Measurements from ENCODE around the gene LRRC32. TPM values are rescaled to one million over a fixed set of nuclear protein-coding genes. Genes with fewer than 3 reads are reported as not detected.
A peak's percentile ranks its signal among the peaks of the same experiment; 100 is the strongest.

The LRRC32 gene
- total RNA-seq, 1 donor from 2014 or later: 111 TPM

DNA sequence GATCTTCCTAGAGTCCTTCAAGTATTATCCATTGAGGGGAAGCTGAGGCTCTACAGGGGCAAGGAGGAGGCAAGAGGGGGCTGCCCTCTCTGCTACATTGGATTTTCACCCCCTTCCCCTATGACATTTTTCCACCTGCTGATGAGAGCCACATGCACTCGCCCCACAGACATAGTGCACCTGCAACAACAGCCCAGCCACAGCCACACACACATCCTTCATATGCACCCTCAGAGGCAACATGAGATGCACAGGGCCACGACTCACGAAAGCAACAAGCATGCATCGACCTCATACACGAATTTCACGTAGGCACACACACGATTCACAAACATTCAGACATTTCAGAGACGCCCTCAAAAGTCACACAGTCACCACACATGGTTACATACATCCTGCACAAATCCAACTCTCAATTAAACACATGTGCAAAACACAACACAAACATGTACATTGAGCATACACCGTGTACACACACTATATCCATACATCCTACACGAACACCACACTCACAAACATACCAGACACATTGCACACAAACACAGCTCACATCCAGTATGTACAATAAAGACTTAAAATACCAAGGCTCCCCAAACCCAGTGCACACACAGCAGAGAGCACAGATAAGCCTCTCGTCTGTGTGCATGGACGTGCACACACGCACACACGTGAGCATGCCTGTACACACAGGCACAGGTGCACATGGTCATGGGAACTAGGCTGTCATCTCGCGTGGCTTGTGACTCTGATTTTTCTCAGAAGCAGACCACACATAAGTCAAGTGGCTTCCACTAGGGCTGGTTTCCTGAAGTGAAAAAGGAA lies 6.3 kb upstream of the LRRC32 start:
- TF ChIP-seq, protein P1, sequence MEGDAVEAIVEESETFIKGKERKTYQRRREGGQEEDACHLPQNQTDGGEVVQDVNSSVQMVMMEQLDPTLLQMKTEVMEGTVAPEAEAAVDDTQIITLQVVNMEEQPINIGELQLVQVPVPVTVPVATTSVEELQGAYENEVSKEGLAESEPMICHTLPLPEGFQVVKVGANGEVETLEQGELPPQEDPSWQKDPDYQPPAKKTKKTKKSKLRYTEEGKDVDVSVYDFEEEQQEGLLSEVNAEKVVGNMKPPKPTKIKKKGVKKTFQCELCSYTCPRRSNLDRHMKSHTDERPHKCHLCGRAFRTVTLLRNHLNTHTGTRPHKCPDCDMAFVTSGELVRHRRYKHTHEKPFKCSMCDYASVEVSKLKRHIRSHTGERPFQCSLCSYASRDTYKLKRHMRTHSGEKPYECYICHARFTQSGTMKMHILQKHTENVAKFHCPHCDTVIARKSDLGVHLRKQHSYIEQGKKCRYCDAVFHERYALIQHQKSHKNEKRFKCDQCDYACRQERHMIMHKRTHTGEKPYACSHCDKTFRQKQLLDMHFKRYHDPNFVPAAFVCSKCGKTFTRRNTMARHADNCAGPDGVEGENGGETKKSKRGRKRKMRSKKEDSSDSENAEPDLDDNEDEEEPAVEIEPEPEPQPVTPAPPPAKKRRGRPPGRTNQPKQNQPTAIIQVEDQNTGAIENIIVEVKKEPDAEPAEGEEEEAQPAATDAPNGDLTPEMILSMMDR (IDR thresholded peaks at IDR 0.05): no peak
- no peak overlapping the region for H3K4me3 ChIP-seq
- H3K27me3 ChIP-seq: no peaks in the 10 kb centered on the region
- intact Hi-C loops (cut with DNase I): loop anchor here (10.0 kb wide), 1 partner anchor 122 kb away; no protein-coding TSS in a partner anchor
- no peaks in the 10 kb centered on the region for H3K9me3 ChIP-seq
- no peak for ATAC-seq
- DNase-seq: no peak
- H3K36me3 ChIP-seq: no peaks in the 10 kb centered on the region
- H3K4me1 ChIP-seq: peaks cover 23% of the 10 kb centered on the region
- H3K27ac ChIP-seq: no peak overlapping the region

DNA sequence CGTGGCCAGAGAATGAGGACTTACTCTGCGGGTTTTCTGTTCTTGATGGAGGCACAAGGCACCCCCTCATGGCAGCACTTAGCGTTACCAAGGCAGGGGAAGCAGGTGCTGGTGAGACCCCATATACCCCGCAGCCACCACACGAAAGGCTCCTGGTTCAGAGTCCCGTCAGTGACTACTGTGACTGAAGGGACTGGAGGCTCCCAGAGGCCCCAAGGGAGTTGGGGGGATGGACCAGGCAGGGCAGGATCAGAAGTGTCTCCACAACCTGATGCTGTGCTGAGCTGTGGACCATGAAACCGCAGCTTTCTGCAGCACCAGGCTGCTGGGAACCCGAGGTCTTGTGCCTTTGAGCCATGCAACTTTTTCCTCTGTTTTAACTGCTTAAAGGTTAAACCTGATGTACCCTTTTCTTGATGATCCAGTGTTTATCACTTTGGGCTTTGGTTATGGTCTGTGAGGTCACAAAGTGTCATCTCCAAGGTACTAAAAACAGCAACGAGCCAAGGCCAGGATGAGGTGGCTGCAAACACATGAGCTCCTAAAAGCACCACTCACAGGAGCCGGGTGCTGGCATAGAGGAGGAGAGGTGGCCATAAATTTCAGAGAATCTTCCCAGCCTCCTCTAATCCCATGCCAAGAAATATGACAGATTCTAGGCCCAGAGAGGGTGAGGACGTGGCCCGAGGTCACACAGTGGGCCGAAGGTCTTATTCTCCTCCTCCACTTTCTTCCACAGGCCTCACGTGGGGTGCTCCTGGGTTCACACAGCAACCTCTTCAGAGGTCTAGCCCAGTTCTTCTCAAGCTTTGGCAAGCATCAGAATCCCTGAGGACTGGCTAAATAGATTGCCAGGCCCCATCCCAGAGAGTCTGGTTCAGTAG lies 4.2 kb upstream of the LRRC32 start:
- H3K4me3 ChIP-seq: no peak overlapping the region
- H3K9me3 ChIP-seq: no peaks in the 10 kb centered on the region
- TF ChIP-seq, protein P1 (IDR thresholded peaks at IDR 0.05): no peak
- no peak overlapping the region for H3K27ac ChIP-seq
- no peak for ATAC-seq
- intact Hi-C loops (cut with DNase I): loop anchor here (10.0 kb wide), 1 partner anchor 120 kb away; no protein-coding TSS in a partner anchor
- H3K27me3 ChIP-seq: peaks cover 10% of the 10 kb centered on the region
- H3K36me3 ChIP-seq: no peaks in the 10 kb centered on the region
- H3K4me1 ChIP-seq: peaks cover 29% of the 10 kb centered on the region
- no peak for DNase-seq

DNA sequence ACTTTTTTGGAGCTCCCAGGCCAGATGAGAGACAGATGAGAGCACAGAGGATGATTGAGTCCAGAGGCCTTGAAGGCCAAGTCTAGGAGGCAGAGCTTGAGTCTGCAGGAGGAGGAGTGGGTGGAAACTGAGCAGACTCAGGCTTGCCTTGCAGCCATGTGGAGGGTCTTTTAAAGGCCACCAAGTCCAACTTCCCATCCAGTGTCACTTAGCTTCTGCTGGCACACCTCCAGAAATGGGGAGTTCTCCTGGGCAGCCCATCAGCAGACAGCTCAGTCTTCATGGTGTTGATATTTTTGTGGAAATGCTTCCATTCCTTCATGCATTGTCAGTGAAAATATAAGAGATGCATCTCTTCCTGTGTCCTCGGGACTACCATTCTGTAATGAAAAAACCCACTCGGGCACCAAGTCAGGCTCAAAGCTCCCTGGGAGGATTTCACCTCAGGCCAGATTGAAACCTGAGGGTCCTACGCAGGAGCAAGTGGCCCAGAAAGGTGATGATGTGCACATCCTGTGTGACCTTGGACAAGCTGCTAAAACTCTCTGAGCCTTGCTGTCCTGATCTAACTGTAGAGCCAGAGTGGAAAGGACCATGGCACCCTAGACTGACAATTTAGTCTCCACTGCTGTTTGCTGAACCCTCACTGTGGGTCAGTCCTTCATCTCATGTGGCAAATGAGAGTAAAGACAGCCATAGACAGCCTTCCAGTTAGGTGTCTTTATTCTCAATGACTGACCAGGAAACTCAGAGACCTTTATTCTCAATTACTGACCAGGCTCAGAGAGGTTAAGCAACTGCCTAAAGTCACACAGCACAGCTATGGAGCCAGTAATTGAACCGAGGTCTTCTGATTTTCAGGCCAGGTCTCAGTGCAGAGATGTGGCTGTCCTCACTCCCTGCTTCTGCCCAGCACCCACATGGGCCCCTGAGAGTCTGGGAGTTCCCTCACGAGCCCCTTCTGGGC lies 2.9 kb upstream of the LRRC32 start:
- H3K9me3 ChIP-seq: no peaks in the 10 kb centered on the region

DNA sequence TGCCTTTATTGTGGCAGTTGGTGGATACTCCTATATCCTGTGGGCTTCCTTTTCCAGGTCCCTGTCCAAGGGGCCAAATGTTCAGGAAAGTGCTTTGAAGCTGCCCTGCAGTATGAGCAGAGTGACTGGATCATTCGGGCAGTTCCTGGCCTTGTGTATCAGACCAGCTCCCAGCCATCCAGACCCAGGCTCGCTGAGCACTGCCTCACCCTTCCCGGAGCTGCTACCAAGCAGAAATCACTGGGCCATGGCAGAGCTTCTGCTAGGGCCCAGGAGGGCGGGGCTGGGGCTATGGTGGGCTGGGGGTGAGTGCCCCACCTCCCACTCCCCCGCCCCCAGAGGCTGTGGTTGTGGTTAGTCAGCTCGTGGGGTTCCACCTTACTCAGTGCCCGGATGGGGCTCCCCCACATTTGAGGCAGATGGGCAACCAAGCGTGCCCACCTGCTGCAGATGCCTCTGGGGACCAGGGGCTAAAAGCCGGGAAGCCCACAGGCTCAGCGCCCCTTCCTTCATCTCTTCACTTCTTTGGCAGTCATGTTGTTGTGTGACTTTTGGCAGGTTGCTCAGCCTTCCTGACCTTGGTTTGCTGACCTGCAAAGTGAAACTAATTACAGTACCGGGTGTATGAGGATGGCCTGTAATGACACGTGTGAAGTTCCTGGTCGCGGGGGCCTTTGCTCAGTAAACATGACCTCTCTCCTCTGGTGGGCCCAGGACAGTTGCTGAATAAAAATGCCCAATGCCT lies 2.1 kb upstream of the LRRC32 start:
- ATAC-seq (no peak), DNase-seq (no peak)
- no peaks in the 10 kb centered on the region for H3K9me3 ChIP-seq
- TF ChIP-seq, protein P1 (IDR thresholded peaks at IDR 0.05): no peak
- no peak overlapping the region for H3K4me3 ChIP-seq
- H3K27ac ChIP-seq: peak overlapping the region; percentile 36
- H3K4me1 ChIP-seq: peaks cover 29% of the 10 kb centered on the region
- intact Hi-C loops (cut with DNase I): loop anchor here (10.0 kb wide), 1 partner anchor 118 kb away; no protein-coding TSS in a partner anchor
- peaks cover 13% of the 10 kb centered on the region for H3K27me3 ChIP-seq
- no peaks in the 10 kb centered on the region for H3K36me3 ChIP-seq

More for the DNA sequence above, 2.9 kb upstream of the LRRC32 start:
- Histone ChIP-seq H3K36me3 (no peaks in the 10 kb centered on the region), H3K4me3 (no peak overlapping the region), H3K4me1 (peaks cover 29% of the 10 kb centered on the region), H3K27me3 (peaks cover 13% of the 10 kb centered on the region), H3K27ac (no peak overlapping the region)
- ATAC-seq (no peak), DNase-seq (no peak)
- TF ChIP-seq, protein P1 (IDR thresholded peaks at IDR 0.05): no peak
- intact Hi-C loops (cut with DNase I): loop anchor here (10.0 kb wide), 1 partner anchor 119 kb away; no protein-coding TSS in a partner anchor

Data from upper lobe of right lung (tissue), 1 donor.